ENCODE results near the gene TXNDC11.

The TXNDC11 gene

GRCh38 chr16:11660565-11660964 is 82.1 kb downstream of the TXNDC11 start:
- TF ChIP-seq CTCF (IDR thresholded peaks at IDR 0.05; ENCODE audit: borderline replicate concordance, insufficient read depth, low read depth, low read length) = no peak
- H3K4me3 ChIP-seq (ENCODE audit: low read depth, low read length) = no peak overlapping the region

DNA sequence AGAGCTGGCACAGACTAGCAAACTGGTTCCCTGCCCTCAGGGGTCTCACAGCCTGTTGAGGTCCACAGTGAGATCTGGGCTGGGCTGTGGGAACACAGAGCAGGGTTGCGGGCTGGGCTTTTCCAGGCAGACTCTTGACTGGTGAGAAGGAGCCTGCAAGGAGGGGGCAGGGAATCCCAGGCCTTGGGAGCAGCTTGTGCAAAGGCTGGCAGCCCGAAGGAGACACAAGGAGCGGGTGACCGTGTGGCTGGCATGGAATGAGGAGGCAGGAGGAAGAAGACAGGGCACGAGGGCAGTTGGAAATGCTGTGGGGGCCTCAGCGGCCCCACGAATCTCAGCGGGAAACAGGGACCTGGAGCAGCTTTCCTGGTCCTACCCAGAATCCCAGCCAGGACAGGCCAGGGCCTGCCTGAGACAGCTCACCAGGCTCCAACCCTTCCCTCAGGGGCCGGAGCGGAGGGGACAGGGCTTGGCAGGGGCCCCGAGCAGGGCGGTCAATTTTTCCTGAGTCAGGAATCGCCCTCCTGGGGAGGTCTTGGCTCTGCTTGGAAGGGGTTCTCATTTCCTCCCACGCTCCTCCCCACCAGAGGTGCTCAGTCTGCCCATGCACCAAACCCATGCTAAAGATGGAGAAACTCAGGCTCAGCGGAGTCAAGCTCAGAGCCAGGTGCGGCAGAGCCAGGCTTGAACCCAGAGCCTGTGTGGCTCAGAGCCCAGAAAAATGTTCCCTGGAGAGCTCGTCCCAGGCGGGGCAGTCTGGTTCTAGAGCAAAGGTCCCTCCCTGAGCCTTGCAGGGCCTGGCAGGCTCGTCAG is 83.6 kb downstream of the TXNDC11 start:
- no peak overlapping the region for H3K4me3 ChIP-seq (ENCODE audit: low read depth, low read length)
- no peak for TF ChIP-seq CTCF (IDR thresholded peaks at IDR 0.05; ENCODE audit: borderline replicate concordance, insufficient read depth, low read depth, low read length)

- no peak for TF ChIP-seq CTCF (IDR thresholded peaks at IDR 0.05; ENCODE audit: borderline replicate concordance, insufficient read depth, low read depth, low read length)
- no peak overlapping the region for H3K4me3 ChIP-seq (ENCODE audit: low read depth, low read length)
Observed at GRCh38 chr16:11657556-11657955, 85.1 kb downstream of the TXNDC11 start.

DNA sequence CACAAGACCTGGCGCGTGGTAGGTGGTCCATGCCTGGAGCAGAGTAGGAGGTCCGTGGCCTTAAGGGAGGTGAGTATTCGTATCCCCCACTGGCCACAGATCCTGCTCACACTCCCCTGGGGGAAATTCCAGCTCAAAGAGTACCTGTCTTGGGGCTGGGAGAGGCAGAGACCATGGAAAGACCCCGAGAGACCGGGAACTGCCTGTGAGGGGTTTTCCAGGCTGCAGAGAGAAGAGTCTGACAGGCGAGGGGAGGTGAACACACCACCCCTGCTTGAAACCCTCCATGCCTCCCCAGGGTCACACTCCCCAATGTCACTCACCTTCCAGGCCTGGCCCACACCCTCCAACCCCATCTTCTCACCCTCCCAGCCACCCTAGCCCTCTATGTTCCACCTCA is 87.0 kb downstream of the TXNDC11 start:
- H3K4me3 ChIP-seq (ENCODE audit: low read depth, low read length) = no peak overlapping the region
- TF ChIP-seq CTCF (IDR thresholded peaks at IDR 0.05; ENCODE audit: borderline replicate concordance, insufficient read depth, low read depth, low read length) = no peak

DNA sequence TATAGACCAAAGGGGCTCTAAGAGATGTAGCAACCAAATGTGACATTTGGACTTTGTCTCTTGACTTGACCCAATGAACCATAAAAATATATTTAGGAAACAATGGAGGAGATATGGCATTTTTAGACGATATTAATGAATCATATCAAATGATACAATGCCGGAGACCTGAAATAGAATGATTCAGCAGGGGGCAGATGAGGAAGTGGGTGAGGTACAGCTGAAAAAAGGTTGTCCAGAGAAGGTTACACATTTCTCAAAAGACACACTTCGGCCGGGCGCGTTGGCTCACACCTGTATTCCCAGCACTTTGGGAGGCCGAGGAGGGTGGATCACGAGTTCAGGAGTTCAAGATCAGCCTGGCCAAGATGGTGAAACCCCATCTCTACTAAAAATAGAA is 90.9 kb downstream of the TXNDC11 start:
- no peak for TF ChIP-seq CTCF (IDR thresholded peaks at IDR 0.05; ENCODE audit: borderline replicate concordance, insufficient read depth, low read depth, low read length)
- H3K4me3 ChIP-seq (ENCODE audit: low read depth, low read length) = no peak overlapping the region

DNA sequence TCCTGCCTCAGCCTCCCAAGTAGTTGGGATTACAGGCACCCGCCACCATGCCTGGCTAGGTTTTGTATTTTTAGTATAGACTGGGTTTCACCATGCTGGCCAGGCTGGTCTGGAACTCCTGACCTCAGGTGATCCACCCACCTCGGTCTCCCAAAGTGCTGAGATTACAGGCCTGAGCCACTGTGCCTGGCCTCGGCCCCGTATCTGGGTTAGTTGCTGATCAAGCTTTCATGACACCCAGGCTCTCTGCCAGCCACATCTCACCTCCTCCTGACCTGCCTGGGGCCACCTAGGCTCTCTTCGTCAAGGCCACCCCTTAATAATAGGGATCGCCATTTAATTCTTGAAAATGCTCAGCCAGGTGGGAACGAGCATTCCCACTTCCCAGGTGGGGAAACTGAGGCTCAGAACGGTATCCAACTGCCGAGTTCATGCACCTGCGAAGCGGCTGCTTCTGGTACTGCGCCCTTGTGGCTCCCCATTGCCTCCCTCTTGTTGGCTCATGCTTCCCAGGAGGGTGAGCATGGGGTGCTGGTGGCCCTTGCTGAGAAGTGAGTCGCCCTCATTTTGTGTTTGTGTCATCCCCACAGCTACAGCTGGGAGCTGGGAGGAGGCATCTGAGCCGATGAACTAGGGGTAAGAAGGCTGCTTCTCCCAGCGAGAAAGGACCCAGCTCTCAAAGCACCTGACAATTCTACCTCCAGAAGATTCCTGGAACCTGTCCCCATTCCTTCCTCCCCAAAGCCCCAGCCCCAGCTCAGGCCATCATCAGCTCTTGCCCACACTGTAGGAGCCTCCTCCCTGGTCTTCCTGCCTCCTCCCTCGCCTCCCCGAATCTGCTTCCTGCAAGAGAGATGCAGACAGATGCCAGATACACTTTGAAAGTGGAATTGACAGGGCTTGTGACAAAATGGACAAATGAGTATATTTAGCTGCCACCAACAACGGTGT is 91.7 kb downstream of the TXNDC11 start:
- H3K4me3 ChIP-seq (ENCODE audit: low read depth, low read length) = no peak overlapping the region
- no peak for TF ChIP-seq CTCF (IDR thresholded peaks at IDR 0.05; ENCODE audit: borderline replicate concordance, insufficient read depth, low read depth, low read length)

Data from GM12875 (cell line).